Upper lobe of right lung (tissue), 1 donor: ENCODE data around the gene CSF2RB. TPM values are rescaled to one million over a fixed set of nuclear protein-coding genes. Genes with fewer than 3 reads are reported as not detected.

ENCODE experiments used
- ATAC-seq: fragments of 200-7000 bp; cut with Tn5 transposase; one replicate; pipeline ENCODE4 v1.9.1; 2020; ENCODE audit warnings: mild to moderate bottlenecking, moderate library complexity
- DNase-seq: peaks from one replicate; pipeline ENCODE4 v3.0.0-alpha.2; 2020
- H3K27ac ChIP-seq: fragments of 200-600 bp; one replicate; pipeline ENCODE4 v1.8.0; 2022
- H3K27me3 ChIP-seq: fragments of 200-600 bp; one replicate; pipeline ENCODE4 v1.8.0; 2022; ENCODE audit warnings: mild to moderate bottlenecking
- H3K36me3 ChIP-seq: fragments of 200-600 bp; one replicate; pipeline ENCODE4 v1.8.0; 2022
- H3K4me1 ChIP-seq: fragments of 200-600 bp; one replicate; pipeline ENCODE4 v1.8.0; 2022
- H3K4me3 ChIP-seq: fragments of 200-600 bp; one replicate; pipeline ENCODE4 v1.8.0; 2022; ENCODE audit warnings: mild to moderate bottlenecking
- H3K9me3 ChIP-seq: fragments of 200-600 bp; one replicate; pipeline ENCODE4 v1.8.0; 2022
- intact Hi-C: fragments of 100-400 bp; cut with DNase I; formaldehyde crosslinking; loops from one replicate; pipeline ENCODE4 v1.11.0; 2022
- total RNA-seq: library from RNA; stranded (reverse); fragmentation: NEBNext Ultra II Directional; extraction: Animal tissue kit (Norgen Biotek cat#: 25700); gene quantifications from one replicate; pipeline ENCODE4 v1.2.1, GENCODE V29; 2021
- TF ChIP-seq, protein P1 (sequence below): fragments of 200-600 bp; IDR thresholded peaks from one replicate; pipeline ENCODE4 v1.8.0; 2022; ENCODE audit warnings: antibody characterized with exemption
- donor health status: DM: no; HTN: yes; CAD: no; lungs with severe emphysema.

CSF2RB gene
- total RNA-seq, 1 donor from 2014 or later = 27.2 TPM

- DNase-seq = no peak
- no peak for ATAC-seq
- Histone ChIP-seq H3K9me3 (no peaks in the 10 kb centered on the region), H3K27me3 (peaks cover 10% of the 10 kb centered on the region), H3K4me1 (no peaks in the 10 kb centered on the region), H3K27ac (no peak overlapping the region), H3K4me3 (no peak overlapping the region), H3K36me3 (no peaks in the 10 kb centered on the region)
- TF ChIP-seq, protein P1, sequence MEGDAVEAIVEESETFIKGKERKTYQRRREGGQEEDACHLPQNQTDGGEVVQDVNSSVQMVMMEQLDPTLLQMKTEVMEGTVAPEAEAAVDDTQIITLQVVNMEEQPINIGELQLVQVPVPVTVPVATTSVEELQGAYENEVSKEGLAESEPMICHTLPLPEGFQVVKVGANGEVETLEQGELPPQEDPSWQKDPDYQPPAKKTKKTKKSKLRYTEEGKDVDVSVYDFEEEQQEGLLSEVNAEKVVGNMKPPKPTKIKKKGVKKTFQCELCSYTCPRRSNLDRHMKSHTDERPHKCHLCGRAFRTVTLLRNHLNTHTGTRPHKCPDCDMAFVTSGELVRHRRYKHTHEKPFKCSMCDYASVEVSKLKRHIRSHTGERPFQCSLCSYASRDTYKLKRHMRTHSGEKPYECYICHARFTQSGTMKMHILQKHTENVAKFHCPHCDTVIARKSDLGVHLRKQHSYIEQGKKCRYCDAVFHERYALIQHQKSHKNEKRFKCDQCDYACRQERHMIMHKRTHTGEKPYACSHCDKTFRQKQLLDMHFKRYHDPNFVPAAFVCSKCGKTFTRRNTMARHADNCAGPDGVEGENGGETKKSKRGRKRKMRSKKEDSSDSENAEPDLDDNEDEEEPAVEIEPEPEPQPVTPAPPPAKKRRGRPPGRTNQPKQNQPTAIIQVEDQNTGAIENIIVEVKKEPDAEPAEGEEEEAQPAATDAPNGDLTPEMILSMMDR = no peak
- intact Hi-C loops = no loop called here
Measured at GRCh38 chr22:36951746-36952145, 38.3 kb downstream of the CSF2RB start.

GRCh38 chr22:36953239-36954080, 40.0 kb downstream of the CSF2RB start:
- ATAC-seq (no peak), DNase-seq (no peak)
- H3K4me3 ChIP-seq = no peak overlapping the region
- no peaks in the 10 kb centered on the region for H3K4me1 ChIP-seq
- H3K9me3 ChIP-seq = no peaks in the 10 kb centered on the region
- intact Hi-C loops = no loop called here
- no peaks in the 10 kb centered on the region for H3K36me3 ChIP-seq
- TF ChIP-seq, protein P1 = no peak
- H3K27ac ChIP-seq = no peak overlapping the region
- H3K27me3 ChIP-seq = peaks cover 10% of the 10 kb centered on the region

- H3K27me3 ChIP-seq = peaks cover 10% of the 10 kb centered on the region
- intact Hi-C loops = no loop called here
- TF ChIP-seq, protein P1 = no peak
- ATAC-seq (no peak), DNase-seq (no peak)
- no peak overlapping the region for H3K27ac ChIP-seq
- H3K36me3 ChIP-seq = no peaks in the 10 kb centered on the region
- H3K4me3 ChIP-seq = no peak overlapping the region
- no peaks in the 10 kb centered on the region for H3K4me1 ChIP-seq
- no peaks in the 10 kb centered on the region for H3K9me3 ChIP-seq
Measured at GRCh38 chr22:36954251-36955014, 41.0 kb downstream of the CSF2RB start.

DNA sequence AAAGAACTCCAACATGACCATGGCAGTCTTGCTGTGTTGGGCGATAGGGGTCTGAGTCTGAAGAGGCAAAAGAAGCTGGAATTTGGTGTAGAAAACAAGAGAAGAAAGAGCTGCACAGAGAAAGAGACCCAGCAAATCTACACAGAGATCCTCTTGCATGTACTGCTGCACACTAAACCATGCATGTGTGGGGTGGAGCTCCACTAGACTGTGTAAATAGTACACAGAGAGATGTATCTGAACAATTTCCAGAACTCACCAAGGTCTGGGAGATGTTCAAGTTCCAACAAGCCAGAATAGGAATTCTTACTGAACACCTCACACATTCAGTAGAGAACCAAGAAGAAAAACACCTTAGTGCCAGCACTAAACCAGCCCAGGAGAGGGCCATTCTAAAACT, 42.3 kb downstream of the CSF2RB start:
- no peak for DNase-seq
- intact Hi-C loops = no loop called here
- no peak for ATAC-seq
- Histone ChIP-seq H3K27ac (no peak overlapping the region), H3K4me1 (no peaks in the 10 kb centered on the region), H3K27me3 (peaks cover 18% of the 10 kb centered on the region), H3K4me3 (no peak overlapping the region), H3K9me3 (no peaks in the 10 kb centered on the region), H3K36me3 (no peaks in the 10 kb centered on the region)
- TF ChIP-seq, protein P1 = no peak

DNA sequence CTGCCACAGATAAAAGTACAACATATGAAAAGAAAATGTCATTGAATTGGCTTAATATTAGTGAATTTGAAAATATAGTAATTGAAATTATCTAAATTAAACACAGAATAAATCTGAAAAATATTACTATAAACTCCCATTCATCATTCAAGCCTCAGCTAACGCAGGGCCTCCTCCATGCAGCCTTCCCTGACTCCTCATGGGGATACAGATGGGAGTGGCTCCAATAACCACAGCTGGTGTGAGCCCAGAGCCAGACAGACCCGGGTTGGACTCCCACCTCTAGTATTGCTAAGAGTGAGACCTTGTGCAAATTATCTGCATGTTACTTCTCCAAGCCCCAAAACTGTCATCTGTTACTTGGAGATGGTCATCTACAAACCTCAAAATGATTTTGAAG, 44.9 kb downstream of the CSF2RB start:
- ATAC-seq (no peak), DNase-seq (no peak)
- peaks cover 8% of the 10 kb centered on the region for H3K27me3 ChIP-seq
- no peaks in the 10 kb centered on the region for H3K9me3 ChIP-seq
- no peak overlapping the region for H3K4me3 ChIP-seq
- no peaks in the 10 kb centered on the region for H3K4me1 ChIP-seq
- TF ChIP-seq, protein P1 = no peak
- intact Hi-C loops = no loop called here
- no peak overlapping the region for H3K27ac ChIP-seq
- H3K36me3 ChIP-seq = no peaks in the 10 kb centered on the region
